Fibroblast of lung (primary cell): Measurements from ENCODE around the gene SEMA5A. TPM values are rescaled to one million over a fixed set of nuclear protein-coding genes. Genes with fewer than 3 reads are reported as not detected.
A peak's percentile ranks its signal among the peaks of the same experiment; 100 is the strongest.

Experiments
- DNase-seq, 2 donors: peaks; one replicate each; pipeline versions ENCODE4 v3.0.0 to v3.0.0-alpha.2; 2010; ENCODE audit warnings: low read depth in 2 of 2
- H2AFZ ChIP-seq: 2 replicates; pipeline ENCODE4 v1.5.1; 2012; ENCODE audit warnings: low read length, control low read depth, inconsistent platforms
- H3K27ac ChIP-seq: 2 replicates; pipeline ENCODE4 v1.5.1; 2011; ENCODE audit warnings: low read length, control low read depth; ENCODE audit not compliant: insufficient read depth
- H3K27me3 ChIP-seq: 2 replicates; pipeline ENCODE4 v1.5.1; 2011; ENCODE audit warnings: mild to moderate bottlenecking, low read length; ENCODE audit not compliant: control insufficient read depth, insufficient read depth
- H3K36me3 ChIP-seq: 2 replicates; pipeline ENCODE4 v1.5.1; 2011; ENCODE audit warnings: low read length; ENCODE audit not compliant: control insufficient read depth, insufficient read depth
- H3K4me1 ChIP-seq: 2 replicates; pipeline ENCODE4 v1.5.1; 2011; ENCODE audit warnings: low read length; ENCODE audit not compliant: control insufficient read depth, insufficient read depth; ENCODE audit errors: extremely low read depth
- H3K4me2 ChIP-seq: 2 replicates; pipeline ENCODE4 v1.5.1; 2011; ENCODE audit warnings: low read length, control low read depth; ENCODE audit not compliant: insufficient read depth; ENCODE audit errors: extremely low read depth
- H3K4me3 ChIP-seq, 4 experiments: fragments of 200-600 bp in 1 of 4; sonication (generic) in 1 of 4; replicated peaks in 1 of 4; 2 replicates each; pipeline ENCODE4 v1.5.1; 2011 to 2016; ENCODE audit warnings: low read length in 4 of 4, low read depth in 3 of 4, mild to moderate bottlenecking in 3 of 4, control low read depth in 2 of 4, inconsistent platforms in 1 of 4, mixed read lengths in 1 of 4; ENCODE audit not compliant: insufficient read depth in 1 of 4; ENCODE audit errors: control extremely low read depth in 1 of 4
- H3K79me2 ChIP-seq: 2 replicates; pipeline ENCODE4 v1.5.1; 2012; ENCODE audit warnings: mild to moderate bottlenecking, low read length, inconsistent platforms; ENCODE audit not compliant: control insufficient read depth, insufficient read depth
- H3K9ac ChIP-seq: 2 replicates; pipeline ENCODE4 v1.5.1; 2011; ENCODE audit warnings: mild to moderate bottlenecking, low read length, control low read depth; ENCODE audit not compliant: insufficient read depth
- H3K9me3 ChIP-seq: 2 replicates; pipeline ENCODE4 v1.5.1; 2012; ENCODE audit warnings: low read depth, low read length; ENCODE audit not compliant: control insufficient read depth, insufficient read depth
- H4K20me1 ChIP-seq: 2 replicates; pipeline ENCODE4 v1.5.1; 2011; ENCODE audit warnings: low read length; ENCODE audit not compliant: control insufficient read depth, insufficient read depth; ENCODE audit errors: extremely low read depth
- CTCF ChIP-seq, 2 donors: IDR thresholded peaks in 1 of 2; conservative IDR thresholded peaks in 1 of 2; 1 replicate in 1 of 2; 2 replicates in 1 of 2; pipeline ENCODE4 v1.5.1; 2011 to 2012; ENCODE audit warnings: low read length in 2 of 2, control low read depth in 1 of 2, inconsistent platforms in 1 of 2, low read depth in 1 of 2, mild to moderate bottlenecking in 1 of 2
- EZH2 ChIP-seq: IDR thresholded peaks from 2 replicates; pipeline ENCODE4 v1.5.1; 2012; ENCODE audit warnings: low read length, control low read depth, mild to moderate bottlenecking; ENCODE audit errors: missing control alignments
- polyA plus RNA-seq, 2 donors: library from polyadenylated mRNA; depleted of rRNA in 1 of 2; stranded (reverse) in 1 of 2; unstranded in 1 of 2; fragments of >200 nt; gene quantifications; 2 replicates each; pipeline ENCODE4 v1.2.1, GENCODE V29; 2011 to 2012; ENCODE audit warnings: missing spikeins in 1 of 2
- total RNA-seq: library from RNA; depleted of rRNA; stranded (reverse); fragments of >200 nt; gene quantifications from 2 replicates; pipeline ENCODE4 v1.2.1, GENCODE V29; 2014

SEMA5A gene
- total and polyA plus RNA-seq, 2 donors (not counting 1 experiment from before 2014, with no cell fraction given) = 30.6 to 49.0 TPM

GRCh38 chr5:9149988-9150387 lies 395.9 kb downstream of the SEMA5A start:
- DNase-seq = peak; percentile 61 to 92
- H3K27ac ChIP-seq = peak overlapping the region; percentile 71
- no peak for TF ChIP-seq EZH2
- no peak for TF ChIP-seq CTCF (conservative IDR thresholded peaks at IDR 0.05 in 1 of 2, IDR thresholded peaks at IDR 0.05 in 1 of 2; ENCODE audit: low read depth in 1 of 2, low read length in 2 of 2)
- no peak overlapping the region for H3K4me2 ChIP-seq
- no peaks in the 10 kb centered on the region for H3K79me2 ChIP-seq
- no peaks in the 10 kb centered on the region for H3K9me3 ChIP-seq
- H2AFZ ChIP-seq = no peak overlapping the region
- no peak overlapping the region for H3K4me3 ChIP-seq
- no peaks in the 10 kb centered on the region for H3K27me3 ChIP-seq
- H4K20me1 ChIP-seq = no peaks in the 10 kb centered on the region
- H3K9ac ChIP-seq = no peak overlapping the region
- H3K4me1 ChIP-seq = peaks cover 12% of the 10 kb centered on the region
- H3K36me3 ChIP-seq = peaks cover 2% of the 10 kb centered on the region

GRCh38 chr5:9148242-9148641 lies 397.6 kb downstream of the SEMA5A start:
- Histone ChIP-seq H3K9ac (no peak overlapping the region), H3K79me2 (no peaks in the 10 kb centered on the region), H3K9me3 (no peaks in the 10 kb centered on the region), H2AFZ (no peak overlapping the region), H3K4me3 (no peak overlapping the region), H4K20me1 (no peaks in the 10 kb centered on the region), H3K36me3 (peaks cover 3% of the 10 kb centered on the region), H3K27ac (peak overlapping the region; percentile 71), H3K27me3 (no peaks in the 10 kb centered on the region), H3K4me1 (peaks cover 12% of the 10 kb centered on the region), H3K4me2 (no peak overlapping the region)
- DNase-seq = peak; percentile 22 to 42
- no peak for TF ChIP-seq EZH2
- TF ChIP-seq CTCF (conservative IDR thresholded peaks at IDR 0.05 in 1 of 2, IDR thresholded peaks at IDR 0.05 in 1 of 2; ENCODE audit: low read depth in 1 of 2, low read length in 2 of 2) = no peak

- DNase-seq = no peak
- peaks cover 4% of the 10 kb centered on the region for H3K36me3 ChIP-seq
- H3K27me3 ChIP-seq = no peaks in the 10 kb centered on the region
- H3K4me3 ChIP-seq = no peak overlapping the region
- no peak overlapping the region for H3K27ac ChIP-seq
- H3K9ac ChIP-seq = no peak overlapping the region
- no peak for TF ChIP-seq CTCF (conservative IDR thresholded peaks at IDR 0.05 in 1 of 2, IDR thresholded peaks at IDR 0.05 in 1 of 2; ENCODE audit: low read depth in 1 of 2, low read length in 2 of 2)
- no peak for TF ChIP-seq EZH2
- H3K79me2 ChIP-seq = no peaks in the 10 kb centered on the region
- no peak overlapping the region for H3K4me2 ChIP-seq
- H3K4me1 ChIP-seq = no peaks in the 10 kb centered on the region
- H4K20me1 ChIP-seq = no peaks in the 10 kb centered on the region
- no peak overlapping the region for H2AFZ ChIP-seq
- H3K9me3 ChIP-seq = no peaks in the 10 kb centered on the region
Measured at GRCh38 chr5:9140711-9141110, 405.2 kb downstream of the SEMA5A start.
